Heart left ventricle (tissue), 13 donors: Measurements from ENCODE around the gene PACSIN1.

ENCODE experiments used
- CTCF ChIP-seq, 12 donors: fragments of 200-600 bp; sonication (generic) in 4 of 12; IDR thresholded peaks; one replicate each; pipeline versions ENCODE4 v1.5.0 to v1.8.0; 2018 to 2022; ENCODE audit warnings: antibody characterized with exemption in 12 of 12, mild to moderate bottlenecking in 5 of 12
- POLR2A ChIP-seq, 2 donors: fragments of 450-650 bp; IDR thresholded peaks; one replicate each; pipeline ENCODE4 v1.6.1; 2017; ENCODE audit warnings: antibody characterized with exemption in 2 of 2, mild to moderate bottlenecking in 2 of 2, moderate library complexity in 2 of 2
- donor health status: ischemic (EF 13 %, LVEDD 7.1; RV severe dilation, severe dysfunction).
- donor health status: DM: no; HTN: yes; CAD: no.
- donor health status: DM: no; HTN: no; CAD: no.
- donor health status: ischemic (EF 25% LVEDD 6.9; RV normal size, moderate dysfunction).
- donor health status: ischemic (EF 25% LVEDD 5.7; RV mildly dilated, moderate dysfunction).
- donor health status: ischemic (EF 35%, LVEDD 5.7; RV mildly dilated, moderate dysfunction).
- donor health status: nonischemic (EF 11% LVEDD 7.7; RV severe dilation, severe dysfunction).
- donor health status: DM: yes; HTN: yes; CAD: no.
- donor health status: PGD.
- donor health status: ischemic (EF 29% LVEDD 5.4; RV normal size, mild dysfunction).
- donor health status: nonischemic (EF 23%, LVEDD 6.1; RV moderate dilation, normal function).

GRCh38 chr6:34556493-34556892 is 90.6 kb downstream of the PACSIN1 start:
- no peak for TF ChIP-seq CTCF (IDR thresholded peaks at IDR 0.05)
- no peak for TF ChIP-seq POLR2A (IDR thresholded peaks at IDR 0.05)
